SK-N-SH (cell line): ENCODE measurements around the gene DOCK4.

ENCODE experiments used
- CTCF ChIP-seq: fragments of 200-600 bp; sonication (generic); IDR thresholded peaks from 2 replicates; pipeline ENCODE4 v1.6.1; 2017; ENCODE audit warnings: antibody characterized with exemption, mild to moderate bottlenecking, moderate library complexity
- ELF1 ChIP-seq: IDR thresholded peaks from 2 replicates; pipeline ENCODE4 v1.4.0; 2012
- EP300 ChIP-seq, 2 experiments: IDR thresholded peaks; 2 replicates each; pipeline versions ENCODE4 v1.4.0 to v1.6.1; 2012; ENCODE audit warnings: borderline replicate concordance in 1 of 2, low read depth in 1 of 2, low read length in 1 of 2
- EZH2phosphoT487 ChIP-seq: fragments of 200-600 bp; sonication (generic); IDR thresholded peaks from 2 replicates; pipeline ENCODE4 v1.6.1; 2017; ENCODE audit warnings: low read depth, mixed run types, mild to moderate bottlenecking, antibody characterized with exemption, moderate library complexity, borderline replicate concordance
- GABPA ChIP-seq: IDR thresholded peaks from 2 replicates; pipeline ENCODE4 v1.4.0; 2012; ENCODE audit warnings: low read depth, mild to moderate bottlenecking
- GATA2 ChIP-seq: sonication (generic); formaldehyde crosslinking; IDR thresholded peaks from 2 replicates; pipeline ENCODE4 v1.5.0; 2020; ENCODE audit warnings: mild to moderate bottlenecking, missing genetic modification reagents
- RCOR1 ChIP-seq: fragments of 150-350 bp; IDR thresholded peaks from 2 replicates; pipeline ENCODE4 v1.6.1; 2017; ENCODE audit warnings: antibody characterized with exemption, low read length
- TAF1 ChIP-seq: IDR thresholded peaks from 2 replicates; pipeline ENCODE4 v1.6.1; 2012; ENCODE audit warnings: low read depth, mild to moderate bottlenecking, low read length, moderate library complexity, borderline replicate concordance
- ZBTB33 ChIP-seq: IDR thresholded peaks from 2 replicates; pipeline ENCODE4 v1.4.0; 2012; ENCODE audit warnings: low read depth, borderline replicate concordance

DNA sequence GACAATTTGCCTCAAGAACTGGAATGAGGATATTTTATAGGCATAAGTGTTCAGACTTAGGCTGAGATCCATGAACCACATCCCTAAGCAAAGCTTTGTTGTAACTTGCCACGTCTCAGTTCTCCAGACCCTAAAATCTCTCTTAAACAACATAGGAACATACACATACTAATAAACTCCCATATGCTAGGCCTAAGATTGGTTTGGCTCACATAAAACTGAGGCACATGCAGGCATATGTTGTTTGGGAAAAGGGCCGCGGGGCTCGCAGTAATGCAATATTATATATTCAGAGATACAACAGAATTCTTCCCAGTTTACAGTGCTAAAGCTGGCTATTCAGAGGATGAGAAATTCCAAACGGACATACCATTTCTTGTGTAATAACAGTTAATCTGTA, 61.0 kb downstream of the DOCK4 start:
- no peak for TF ChIP-seq CTCF
- TF ChIP-seq GABPA = no peak
- TF ChIP-seq EP300 (IDR thresholded peaks at IDR 0.05; ENCODE audit: borderline replicate concordance in 1 of 2, low read depth in 1 of 2, low read length in 1 of 2) = no peak
- TF ChIP-seq EZH2phosphoT487 = no peak
- no peak for TF ChIP-seq ZBTB33
- TF ChIP-seq RCOR1 = no peak
- no peak for TF ChIP-seq ELF1
- TF ChIP-seq GATA2 (CRISPR knock-in tag) = no peak
- no peak for TF ChIP-seq TAF1
